Endothelial cell of umbilical vein (primary cell): ENCODE data around the gene GAL3ST1. TPM values are rescaled to one million over a fixed set of nuclear protein-coding genes. Genes with fewer than 3 reads are reported as not detected.
"Not testable (repeated sequence)": the region's sequence is repeated elsewhere in the genome, so short reads cannot be mapped to it uniquely, and the experiment has no call there.

Source experiments
- Bru-seq: library from RNA; stranded (reverse); fragments of 400-500 nt; gene quantifications from one replicate; lab custom pipeline; 2021; lab: Mats Ljungman, UMichigan
- BruChase-seq, 2 experiments: library from RNA; stranded (reverse); fragments of 400-500 nt; gene quantifications; one replicate each; lab custom pipeline; 2021; lab: Mats Ljungman, UMichigan
- BruUV-seq: library from RNA; stranded (reverse); fragments of 400-500 nt; replicated peaks from 2 replicates; lab custom pipeline; 2021; lab: Mats Ljungman, UMichigan
- CTCF ChIA-PET: fragments of 300-600, 350-600 bp; sonication (Branson Sonifier 250); formaldehyde crosslinking; loops from one replicate; lab custom pipeline; 2021; ENCODE audit warnings: antibody characterized with exemption, inconsistent platforms; lab: Charles Lee
- POLR2A ChIA-PET: fragments of 300-600, 350-600 bp; sonication (Branson Sonifier 250); formaldehyde crosslinking; loops from one replicate; lab custom pipeline; 2021; ENCODE audit warnings: antibody characterized with exemption, inconsistent platforms; lab: Charles Lee
- DNase-seq: peaks from one replicate; pipeline ENCODE4 v3.0.0-alpha.2; 2011; ENCODE audit warnings: low read depth, low spot score
- FAIRE-seq: peaks from 2 replicates; lab custom pipeline; 2011; peaks lifted over from hg19 to GRCh38; lab: Jason Lieb, UNC
- H2AFZ ChIP-seq: 2 replicates; pipeline ENCODE4 v1.6.0; 2012; ENCODE audit warnings: low read depth, low read length, control low read depth, inconsistent platforms
- H3K27ac ChIP-seq: 2 replicates; pipeline ENCODE4 v1.5.1; 2011; ENCODE audit warnings: low read depth, mild to moderate bottlenecking, control low read depth, low read length, moderate library complexity; ENCODE audit not compliant: insufficient read depth
- H3K27me3 ChIP-seq, 2 experiments: 2 replicates each; pipeline versions ENCODE4 v1.6.0 to v1.6.1; 2011; ENCODE audit warnings: low read length in 2 of 2, mixed read lengths in 1 of 2; ENCODE audit not compliant: control insufficient read depth in 2 of 2, insufficient read depth in 2 of 2
- H3K36me3 ChIP-seq, 2 experiments: 2 replicates in 1 of 2; 3 replicates in 1 of 2; pipeline ENCODE4 v1.5.1; 2011; ENCODE audit warnings: low read length in 2 of 2, mild to moderate bottlenecking in 1 of 2, moderate library complexity in 1 of 2; ENCODE audit not compliant: control insufficient read depth in 2 of 2, insufficient read depth in 2 of 2; ENCODE audit errors: extremely low read depth in 1 of 2
- H3K4me1 ChIP-seq: 3 replicates; pipeline ENCODE4 v1.5.1; 2011; ENCODE audit warnings: mild to moderate bottlenecking, low read length; ENCODE audit not compliant: control insufficient read depth, insufficient read depth; ENCODE audit errors: extremely low read depth
- H3K4me2 ChIP-seq: 2 replicates; pipeline ENCODE4 v1.6.1; 2011; ENCODE audit warnings: low read length, control low read depth, mixed read lengths; ENCODE audit not compliant: insufficient read depth
- H3K4me3 ChIP-seq, 3 experiments: fragments of 200-600 bp in 1 of 3; sonication (generic), shearing (Covaris generic) in 1 of 3; replicated peaks in 1 of 3; 2 replicates each; pipeline ENCODE4 v1.5.1; 2011 to 2016; ENCODE audit warnings: control low read depth in 3 of 3, low read length in 3 of 3, mild to moderate bottlenecking in 2 of 3, inconsistent platforms in 1 of 3, low read depth in 1 of 3, moderate library complexity in 1 of 3; ENCODE audit not compliant: insufficient read depth in 1 of 3
- H3K79me2 ChIP-seq: 2 replicates; pipeline ENCODE4 v1.6.0; 2012; ENCODE audit warnings: low read length, inconsistent platforms; ENCODE audit not compliant: control insufficient read depth, insufficient read depth
- H3K9ac ChIP-seq: replicated peaks from 2 replicates; pipeline ENCODE3; 2011; ENCODE audit warnings: low read length, control low read depth; ENCODE audit not compliant: insufficient read depth; ENCODE audit errors: extremely low read depth
- H3K9me1 ChIP-seq: replicated peaks from 3 replicates; pipeline ENCODE4 v1.6.0; 2011; ENCODE audit warnings: mild to moderate bottlenecking, low read length; ENCODE audit not compliant: control insufficient read depth, insufficient read depth; ENCODE audit errors: extremely low read depth
- H3K9me3 ChIP-seq: replicated peaks from 2 replicates; pipeline ENCODE4 v1.5.1; 2012; ENCODE audit warnings: low read length, inconsistent platforms; ENCODE audit not compliant: control insufficient read depth, insufficient read depth
- H4K20me1 ChIP-seq: replicated peaks from 2 replicates; pipeline ENCODE3; 2011; ENCODE audit warnings: mild to moderate bottlenecking, low read length; ENCODE audit not compliant: control insufficient read depth, insufficient read depth; ENCODE audit errors: extremely low read depth
- JUN ChIP-seq: IDR thresholded peaks from 2 replicates; pipeline ENCODE4 v1.6.1; 2011; ENCODE audit warnings: borderline replicate concordance, low read depth; ENCODE audit not compliant: insufficient read length, insufficient read depth
- MYC ChIP-seq: IDR thresholded peaks from one replicate; pipeline ENCODE4 v1.6.1; 2011; ENCODE audit warnings: mild to moderate bottlenecking, low read depth, low read length
- dilution Hi-C: fragments of 300-500 bp; cut with MboI; formaldehyde crosslinking; loops from one replicate; pipeline ENCODE4 v1.15.0; 2019; ENCODE audit warnings: low sequenced_read_pairs; ENCODE audit not compliant: extremely low pct_ligation_motif_present
- intact Hi-C: fragments of 100-400 bp; cut with micrococcal nuclease; formaldehyde crosslinking; loops from one replicate; pipeline ENCODE4 v1.10.0; 2022
- long read RNA-seq: library from polyadenylated mRNA; stranded (forward); transcript quantifications from one replicate; pipeline ENCODE4 v2.0.0, GENCODE V29; 2021
- polyA minus RNA-seq, 3 experiments: library from RNA; depleted of rRNA, polyadenylated mRNA; stranded (reverse); fragments of >200 nt; gene quantifications; 1 replicate in 1 of 3; 2 replicates in 2 of 3; pipeline ENCODE4 v1.2.3, GENCODE V29; 2011
- polyA plus RNA-seq, 4 experiments: library from polyadenylated mRNA; depleted of rRNA in 3 of 4; stranded (reverse) in 3 of 4; unstranded in 1 of 4; fragments of >200 nt; gene quantifications; 2 replicates each; pipeline versions ENCODE4 v1.2.1 to v1.2.3, GENCODE V29; 2011 to 2012; ENCODE audit warnings: missing spikeins in 1 of 4
- total RNA-seq: library from RNA; stranded (reverse); gene quantifications from 2 replicates; pipeline ENCODE4 v1.2.3, GENCODE V29; 2021
- TF ChIP-seq, protein P1 (sequence below), 2 donors: IDR thresholded peaks; 1 replicate in 1 of 2; 2 replicates in 1 of 2; pipeline ENCODE4 v1.5.1; 2011; ENCODE audit warnings: low read length in 2 of 2, mild to moderate bottlenecking in 2 of 2, moderate library complexity in 2 of 2, control low read depth in 1 of 2, inconsistent platforms in 1 of 2, low read depth in 1 of 2; ENCODE audit not compliant: insufficient read depth in 1 of 2; ENCODE audit errors: extremely low read depth in 1 of 2
- TF ChIP-seq, protein P2 (sequence below): IDR thresholded peaks from 2 replicates; pipeline ENCODE4 v1.6.1; 2011; ENCODE audit not compliant: insufficient read depth, insufficient read length

GAL3ST1 gene, protein sequence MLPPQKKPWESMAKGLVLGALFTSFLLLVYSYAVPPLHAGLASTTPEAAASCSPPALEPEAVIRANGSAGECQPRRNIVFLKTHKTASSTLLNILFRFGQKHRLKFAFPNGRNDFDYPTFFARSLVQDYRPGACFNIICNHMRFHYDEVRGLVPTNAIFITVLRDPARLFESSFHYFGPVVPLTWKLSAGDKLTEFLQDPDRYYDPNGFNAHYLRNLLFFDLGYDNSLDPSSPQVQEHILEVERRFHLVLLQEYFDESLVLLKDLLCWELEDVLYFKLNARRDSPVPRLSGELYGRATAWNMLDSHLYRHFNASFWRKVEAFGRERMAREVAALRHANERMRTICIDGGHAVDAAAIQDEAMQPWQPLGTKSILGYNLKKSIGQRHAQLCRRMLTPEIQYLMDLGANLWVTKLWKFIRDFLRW
- total RNA-seq, result not detected in 2 replicates
- 0.06 TPM in 1 of 2 replicates, not detected in the other for polyA plus RNA-seq
- polyA plus RNA-seq (2011; cell fraction: cytosol; rRNA removed), result not detected in 2 replicates
- not detected in 2 replicates for polyA plus RNA-seq (2011; cell fraction: nucleus; rRNA removed)
- not detected in 2 replicates for polyA plus RNA-seq (2012)
- not detected in 2 replicates for polyA minus RNA-seq
- not detected for polyA minus RNA-seq (2011; cell fraction: cytosol; rRNA and poly(A)+ RNA removed)
- polyA minus RNA-seq (2011; cell fraction: nucleus; rRNA and poly(A)+ RNA removed), result not detected in 2 replicates
- Bru-seq, nascent RNA, result percentile 5 among the genes with signal in this experiment
- percentile 16 among the genes with signal in this experiment for BruChase-seq, experiment 1, labeled RNA remaining after a 6-hour chase
- percentile 10 among the genes with signal in this experiment for BruChase-seq, experiment 2, labeled RNA remaining after a 2-hour chase
- long read RNA-seq, result 0 reads

DNA sequence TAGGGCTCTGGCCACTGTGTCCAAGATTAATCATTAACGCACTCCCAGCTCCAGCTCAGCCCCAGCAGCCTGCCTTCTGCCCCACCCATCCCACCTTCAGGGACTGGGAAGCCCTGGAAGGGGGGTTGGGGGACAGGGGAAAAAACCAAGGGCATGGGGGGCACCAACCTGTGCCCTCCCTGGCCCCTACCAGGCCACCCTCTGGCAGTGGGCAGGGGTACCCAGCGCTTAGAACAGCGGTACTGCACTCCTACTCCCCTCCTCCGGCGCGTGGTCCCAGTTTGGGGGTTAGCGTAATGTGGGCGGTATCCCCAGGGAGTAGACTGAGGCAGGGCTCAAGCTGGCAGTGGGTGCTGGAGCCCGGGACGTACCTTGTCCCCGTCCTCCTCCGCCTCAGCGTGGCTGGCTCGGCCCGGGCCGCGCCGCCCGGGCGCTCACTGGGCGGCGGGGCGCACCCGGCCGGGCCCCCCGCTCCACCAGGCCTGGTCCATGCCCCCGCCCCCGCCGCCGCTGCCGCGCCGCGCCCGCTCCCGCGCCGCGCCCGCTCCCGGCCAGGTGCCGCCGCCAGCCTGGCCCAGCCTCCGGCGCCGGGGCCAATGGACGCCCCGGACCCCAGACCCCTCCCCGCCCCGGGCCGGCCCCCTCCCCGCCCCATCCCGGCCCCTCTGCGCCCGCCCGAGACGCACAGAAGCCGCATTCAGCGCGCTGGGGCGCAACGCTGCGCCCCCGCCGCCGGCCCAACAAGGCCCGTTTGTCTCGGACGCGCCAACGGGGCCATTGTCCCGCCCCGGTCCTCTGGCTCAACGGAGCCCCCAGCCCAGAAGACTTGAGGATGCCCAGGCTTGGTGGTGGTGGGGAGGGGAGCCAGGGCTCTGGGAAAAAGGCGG, at the start of gene GAL3ST1:
Gene GAL3ST1 (minus strand): TSS at position 571 of the 887 bp plus-strand sequence. CDS start 17,273 bp downstream, outside the sequence.
- Histone ChIP-seq H3K4me2 (no peak within 1 kb of the TSS), H3K9ac (no peak within 1 kb of the TSS), H3K4me1 (no peaks in the 10 kb centered on the region), H3K9me3 (no peaks in the 10 kb centered on the region), H3K27ac (no peak within 1 kb of the TSS), H4K20me1 (no peaks in the 10 kb centered on the region), H2AFZ (no peak within 1 kb of the TSS), H3K27me3 (peaks cover 0 to 5% of the 10 kb centered on the region in 2 experiments), H3K36me3 (peaks cover under 1 to 22% of the 10 kb centered on the region in 2 experiments), H3K79me2 (no peaks in the 10 kb centered on the region), H3K9me1 (no peaks in the 10 kb centered on the region), H3K4me3 (no peak within 1 kb of the TSS)
- intact Hi-C loops, result no loop called here
- DNase-seq, result no peak
- FAIRE-seq, result no peak
- dilution Hi-C loops, result no loop called here
- no TSS peak for BruUV-seq
- TF ChIP-seq JUN (no peak), MYC (no peak)
- TF ChIP-seq, protein P1, sequence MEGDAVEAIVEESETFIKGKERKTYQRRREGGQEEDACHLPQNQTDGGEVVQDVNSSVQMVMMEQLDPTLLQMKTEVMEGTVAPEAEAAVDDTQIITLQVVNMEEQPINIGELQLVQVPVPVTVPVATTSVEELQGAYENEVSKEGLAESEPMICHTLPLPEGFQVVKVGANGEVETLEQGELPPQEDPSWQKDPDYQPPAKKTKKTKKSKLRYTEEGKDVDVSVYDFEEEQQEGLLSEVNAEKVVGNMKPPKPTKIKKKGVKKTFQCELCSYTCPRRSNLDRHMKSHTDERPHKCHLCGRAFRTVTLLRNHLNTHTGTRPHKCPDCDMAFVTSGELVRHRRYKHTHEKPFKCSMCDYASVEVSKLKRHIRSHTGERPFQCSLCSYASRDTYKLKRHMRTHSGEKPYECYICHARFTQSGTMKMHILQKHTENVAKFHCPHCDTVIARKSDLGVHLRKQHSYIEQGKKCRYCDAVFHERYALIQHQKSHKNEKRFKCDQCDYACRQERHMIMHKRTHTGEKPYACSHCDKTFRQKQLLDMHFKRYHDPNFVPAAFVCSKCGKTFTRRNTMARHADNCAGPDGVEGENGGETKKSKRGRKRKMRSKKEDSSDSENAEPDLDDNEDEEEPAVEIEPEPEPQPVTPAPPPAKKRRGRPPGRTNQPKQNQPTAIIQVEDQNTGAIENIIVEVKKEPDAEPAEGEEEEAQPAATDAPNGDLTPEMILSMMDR (IDR thresholded peaks at IDR 0.05; ENCODE audit: extremely low read depth in 1 of 2, insufficient read depth in 1 of 2, low read depth in 1 of 2, low read length in 2 of 2), result no peak
- TF ChIP-seq, protein P2, sequence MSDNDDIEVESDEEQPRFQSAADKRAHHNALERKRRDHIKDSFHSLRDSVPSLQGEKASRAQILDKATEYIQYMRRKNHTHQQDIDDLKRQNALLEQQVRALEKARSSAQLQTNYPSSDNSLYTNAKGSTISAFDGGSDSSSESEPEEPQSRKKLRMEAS, result no peak
- ChIA-PET POLR2A (no interaction called here), CTCF (interaction anchor here (1.1 to 1.6 kb wide), 3 partner anchors 61 to 181 kb away, joined by 3 to 5 read pairs (median 3); no protein-coding TSS in a partner anchor)

DNA sequence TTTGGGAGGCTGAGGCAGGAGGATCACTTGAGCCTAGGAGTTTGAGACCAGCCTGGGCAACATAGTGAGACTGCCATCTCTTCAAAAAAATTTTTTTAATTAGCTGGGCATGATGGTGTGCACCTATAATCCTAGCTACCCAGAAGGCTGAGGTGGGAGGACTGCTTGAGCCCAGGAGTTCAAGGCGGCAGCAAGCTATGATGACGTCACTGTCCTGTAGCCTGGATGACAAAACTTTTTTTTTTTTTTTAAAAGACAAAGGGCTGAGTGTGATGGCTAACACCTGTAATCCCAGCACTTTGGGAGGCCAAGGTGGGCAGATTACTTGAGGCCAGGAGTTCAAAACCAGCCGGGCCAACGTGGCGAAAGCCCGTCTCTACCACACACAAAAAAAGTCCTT, 45.4 kb upstream of the GAL3ST1 start:
- POLR2A ChIA-PET, dilution Hi-C loops, FAIRE-seq, H3K9me3 ChIP-seq, intact Hi-C loops, H2AFZ ChIP-seq, H4K20me1 ChIP-seq, H3K27ac ChIP-seq, H3K79me2 ChIP-seq, H3K9me1 ChIP-seq, H3K27me3 ChIP-seq, H3K4me1 ChIP-seq, BruUV-seq, H3K4me3 ChIP-seq, DNase-seq, H3K9ac ChIP-seq, H3K4me2 ChIP-seq: not testable (repeated sequence)
- CTCF ChIA-PET, result interaction anchor here (0.8 to 3.0 kb wide), 2 partner anchors 9 to 15 kb away, joined by 3 to 17 read pairs; partner anchors contain the start of gene SLC35E4
- peaks cover 0 to 34% of the 10 kb centered on the region in 2 experiments for H3K36me3 ChIP-seq
